Measurements from ENCODE around the gene AURKA.

The AURKA gene

GRCh38 chr20:56392132-56392880, at the start of gene AURKA, which contains the start of gene CSTF1:
TSS of gene AURKA (minus strand) at chr20:56392215. CDS start at chr20:56388197, 4,018 bp downstream.
TSS of gene CSTF1 (plus strand) at chr20:56392645. CDS start at chr20:56395553, 2,908 bp downstream.
- peak; percentile 65 for TF ChIP-seq POLR2AphosphoS5 (IDR thresholded peaks at IDR 0.05; ENCODE audit: borderline replicate concordance, low read depth, low read length)
- TF ChIP-seq FOXP2 (optimal IDR thresholded peaks at IDR 0.05; ENCODE audit: control extremely low read depth, extremely low read length, insufficient read depth) = no peak
- H3K36me3 ChIP-seq (ENCODE audit: insufficient read depth, low read length) = peaks cover 61% of the 10 kb centered on the region

GRCh38 chr20:56440346-56441007, 48.5 kb upstream of the AURKA start:
- no peak for DNase-seq (ENCODE audit: low read depth, low spot score)
- peak overlapping the region; percentile 81 for H3K27ac ChIP-seq
- no peaks in the 10 kb centered on the region for H3K9me3 ChIP-seq (ENCODE audit: low read depth, low read length)
- no peak overlapping the region for H3K9ac ChIP-seq (ENCODE audit: insufficient read length)
- no peaks in the 10 kb centered on the region for H3K36me3 ChIP-seq (ENCODE audit: insufficient read depth, low read length)
- TF ChIP-seq FOXP2 (optimal IDR thresholded peaks at IDR 0.05; ENCODE audit: control extremely low read depth, extremely low read length, insufficient read depth) = no peak
- no peak overlapping the region for H3K4me3 ChIP-seq

More at GRCh38 chr20:56392132-56392880, at the start of gene AURKA, which contains the start of gene CSTF1:
- Histone ChIP-seq H3K9ac (ENCODE audit: insufficient read length) (peak within 1 kb of the TSS; percentile 97), H3K4me3 (peak within 1 kb of the TSS; percentile 95), H3K9me3 (ENCODE audit: low read depth, low read length) (no peaks in the 10 kb centered on the region), H3K27ac (peak within 1 kb of the TSS; percentile 96)
- DNase-seq (ENCODE audit: low read depth, low spot score) = peak; percentile 96

- no peak for DNase-seq (ENCODE audit: low read depth, low spot score)
- no peaks in the 10 kb centered on the region for H3K9me3 ChIP-seq (ENCODE audit: low read depth, low read length)
- peak overlapping the region; percentile 19 for H3K9ac ChIP-seq (ENCODE audit: insufficient read length)
- no peak overlapping the region for H3K4me3 ChIP-seq
- H3K27ac ChIP-seq = peak overlapping the region; percentile 81
- no peaks in the 10 kb centered on the region for H3K36me3 ChIP-seq (ENCODE audit: insufficient read depth, low read length)
- TF ChIP-seq POLR2AphosphoS5 (IDR thresholded peaks at IDR 0.05; ENCODE audit: borderline replicate concordance, low read depth, low read length) (no peak), FOXP2 (optimal IDR thresholded peaks at IDR 0.05; ENCODE audit: control extremely low read depth, extremely low read length, insufficient read depth) (no peak), EZH2 (IDR thresholded peaks at IDR 0.05) (no peak)
These were observed 47.8 kb upstream of the AURKA start for GRCh38 chr20:56439771-56440291.

GRCh38 chr20:56438284-56438683, 46.3 kb upstream of the AURKA start:
- H3K9me3 ChIP-seq (ENCODE audit: low read depth, low read length) = no peaks in the 10 kb centered on the region
- no peak overlapping the region for H3K27ac ChIP-seq
- no peak for DNase-seq (ENCODE audit: low read depth, low spot score)
- no peak overlapping the region for H3K9ac ChIP-seq (ENCODE audit: insufficient read length)
- no peak overlapping the region for H3K4me3 ChIP-seq
- no peaks in the 10 kb centered on the region for H3K36me3 ChIP-seq (ENCODE audit: insufficient read depth, low read length)
- TF ChIP-seq EZH2 (IDR thresholded peaks at IDR 0.05) = no peak
- no peak for TF ChIP-seq FOXP2 (optimal IDR thresholded peaks at IDR 0.05; ENCODE audit: control extremely low read depth, extremely low read length, insufficient read depth)
- TF ChIP-seq POLR2AphosphoS5 (IDR thresholded peaks at IDR 0.05; ENCODE audit: borderline replicate concordance, low read depth, low read length) = no peak

GRCh38 chr20:56437196-56437960, 45.4 kb upstream of the AURKA start:
- no peak overlapping the region for H3K9ac ChIP-seq (ENCODE audit: insufficient read length)
- H3K9me3 ChIP-seq (ENCODE audit: low read depth, low read length) = no peaks in the 10 kb centered on the region
- no peak overlapping the region for H3K4me3 ChIP-seq
- H3K27ac ChIP-seq = no peak overlapping the region
- DNase-seq (ENCODE audit: low read depth, low spot score) = no peak
- H3K36me3 ChIP-seq (ENCODE audit: insufficient read depth, low read length) = no peaks in the 10 kb centered on the region
- TF ChIP-seq EZH2 (IDR thresholded peaks at IDR 0.05) (no peak), FOXP2 (optimal IDR thresholded peaks at IDR 0.05; ENCODE audit: control extremely low read depth, extremely low read length, insufficient read depth) (no peak), POLR2AphosphoS5 (IDR thresholded peaks at IDR 0.05; ENCODE audit: borderline replicate concordance, low read depth, low read length) (no peak)

- DNase-seq (ENCODE audit: low read depth, low spot score) = no peak
- Histone ChIP-seq H3K27ac (no peak overlapping the region), H3K9ac (ENCODE audit: insufficient read length) (no peak overlapping the region), H3K4me3 (no peak overlapping the region), H3K36me3 (ENCODE audit: insufficient read depth, low read length) (no peaks in the 10 kb centered on the region), H3K9me3 (ENCODE audit: low read depth, low read length) (no peaks in the 10 kb centered on the region)
- no peak for TF ChIP-seq EZH2 (IDR thresholded peaks at IDR 0.05)
- no peak for TF ChIP-seq FOXP2 (optimal IDR thresholded peaks at IDR 0.05; ENCODE audit: control extremely low read depth, extremely low read length, insufficient read depth)
- TF ChIP-seq POLR2AphosphoS5 (IDR thresholded peaks at IDR 0.05; ENCODE audit: borderline replicate concordance, low read depth, low read length) = no peak
These were observed 41.9 kb upstream of the AURKA start for GRCh38 chr20:56433880-56434255.

GRCh38 chr20:56433221-56433879, 41.3 kb upstream of the AURKA start:
- Histone ChIP-seq H3K9me3 (ENCODE audit: low read depth, low read length) (no peaks in the 10 kb centered on the region), H3K27ac (no peak overlapping the region), H3K4me3 (no peak overlapping the region), H3K9ac (ENCODE audit: insufficient read length) (no peak overlapping the region), H3K36me3 (ENCODE audit: insufficient read depth, low read length) (no peaks in the 10 kb centered on the region)
- TF ChIP-seq EZH2 (IDR thresholded peaks at IDR 0.05) = no peak
- no peak for TF ChIP-seq POLR2AphosphoS5 (IDR thresholded peaks at IDR 0.05; ENCODE audit: borderline replicate concordance, low read depth, low read length)
- no peak for TF ChIP-seq FOXP2 (optimal IDR thresholded peaks at IDR 0.05; ENCODE audit: control extremely low read depth, extremely low read length, insufficient read depth)
- no peak for DNase-seq (ENCODE audit: low read depth, low spot score)

Measured in SK-N-MC (cell line).